ENCODE results near the gene PTEN.
"Not testable (repeated sequence)": the region's sequence is repeated elsewhere in the genome, so short reads cannot be mapped to it uniquely, and the experiment has no call there.

- not testable (repeated sequence) for TF ChIP-seq CTCF, POLR2A (IDR thresholded peaks at IDR 0.05)
Observed at GRCh38 chr10:87846711-87847110, 16.7 kb upstream of the PTEN start.

Measured in adrenal gland (tissue), 5 donors.